Transverse colon (tissue), 4 donors: Measurements from ENCODE around the gene CHMP1A.

Experiments
- EP300 ChIP-seq: sonication (generic); formaldehyde crosslinking; IDR thresholded peaks from one replicate; pipeline ENCODE4 v1.6.1; 2017; ENCODE audit warnings: antibody characterized with exemption, low read depth
- POLR2A ChIP-seq: fragments of 450-650 bp; IDR thresholded peaks from one replicate; pipeline ENCODE4 v1.6.1; 2016; ENCODE audit warnings: antibody characterized with exemption, mild to moderate bottlenecking, moderate library complexity
- POLR2AphosphoS5 ChIP-seq, 3 donors: sonication (generic); formaldehyde crosslinking; IDR thresholded peaks; one replicate each; pipeline ENCODE4 v1.6.1; 2016; ENCODE audit warnings: antibody characterized with exemption in 3 of 3
- TF ChIP-seq, protein P1 (sequence below), 5 experiments: fragments of 200-600 bp in 3 of 5; fragments of 450-650 bp in 2 of 5; sonication (generic) in 3 of 5; IDR thresholded peaks; 1 replicate in 2 of 5; 2 replicates in 3 of 5; pipeline ENCODE4 v1.5.1; 2016 to 2017; ENCODE audit warnings: antibody characterized with exemption in 5 of 5, inconsistent platforms in 3 of 5, mild to moderate bottlenecking in 2 of 5, moderate library complexity in 1 of 5

- TF ChIP-seq, protein P1, sequence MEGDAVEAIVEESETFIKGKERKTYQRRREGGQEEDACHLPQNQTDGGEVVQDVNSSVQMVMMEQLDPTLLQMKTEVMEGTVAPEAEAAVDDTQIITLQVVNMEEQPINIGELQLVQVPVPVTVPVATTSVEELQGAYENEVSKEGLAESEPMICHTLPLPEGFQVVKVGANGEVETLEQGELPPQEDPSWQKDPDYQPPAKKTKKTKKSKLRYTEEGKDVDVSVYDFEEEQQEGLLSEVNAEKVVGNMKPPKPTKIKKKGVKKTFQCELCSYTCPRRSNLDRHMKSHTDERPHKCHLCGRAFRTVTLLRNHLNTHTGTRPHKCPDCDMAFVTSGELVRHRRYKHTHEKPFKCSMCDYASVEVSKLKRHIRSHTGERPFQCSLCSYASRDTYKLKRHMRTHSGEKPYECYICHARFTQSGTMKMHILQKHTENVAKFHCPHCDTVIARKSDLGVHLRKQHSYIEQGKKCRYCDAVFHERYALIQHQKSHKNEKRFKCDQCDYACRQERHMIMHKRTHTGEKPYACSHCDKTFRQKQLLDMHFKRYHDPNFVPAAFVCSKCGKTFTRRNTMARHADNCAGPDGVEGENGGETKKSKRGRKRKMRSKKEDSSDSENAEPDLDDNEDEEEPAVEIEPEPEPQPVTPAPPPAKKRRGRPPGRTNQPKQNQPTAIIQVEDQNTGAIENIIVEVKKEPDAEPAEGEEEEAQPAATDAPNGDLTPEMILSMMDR (IDR thresholded peaks at IDR 0.05): no peak
- no peak for TF ChIP-seq POLR2A
- TF ChIP-seq EP300: no peak
- TF ChIP-seq POLR2AphosphoS5 (IDR thresholded peaks at IDR 0.05): no peak
Measured at GRCh38 chr16:89636663-89637062, 20.8 kb downstream of the CHMP1A start.
